ENCODE measurements around the gene SUMF2.
"Not testable (repeated sequence)": the region's sequence is repeated elsewhere in the genome, so short reads cannot be mapped to it uniquely, and the experiment has no call there.

Gene SUMF2

GRCh38 chr7:56105508-56105907 lies 41.4 kb downstream of the SUMF2 start:
- no peaks in the 10 kb centered on the region for H3K9me3 ChIP-seq (ENCODE audit: insufficient read depth, low read length)
- no peak for TF ChIP-seq EZH2phosphoT487 (conservative IDR thresholded peaks at IDR 0.05; ENCODE audit: low read length)
- peak overlapping the region; percentile 98 for H3K4me3 ChIP-seq (ENCODE audit: insufficient read depth, low read length, poor library complexity, severe bottlenecking)
- peak overlapping the region; percentile 90 for H3K9ac ChIP-seq (ENCODE audit: low read length)
- H3K79me2 ChIP-seq (ENCODE audit: insufficient read depth, low read length), result peaks cover 32% of the 10 kb centered on the region
- H3F3A ChIP-seq (ENCODE audit: insufficient read depth), result peaks cover 21% of the 10 kb centered on the region
- H2AFZ ChIP-seq (ENCODE audit: low read depth, low read length, severe bottlenecking), result no peak overlapping the region
- H3K27me3 ChIP-seq (ENCODE audit: low read length), result no peaks in the 10 kb centered on the region
- H3K4me2 ChIP-seq (ENCODE audit: low read depth, low read length, poor library complexity, severe bottlenecking), result peak overlapping the region; percentile 83
- H4K20me1 ChIP-seq (ENCODE audit: low read depth, low read length), result peaks cover 21% of the 10 kb centered on the region
- H3K9me2 ChIP-seq (replicated peaks; ENCODE audit: insufficient read depth, low read length), result no peaks in the 10 kb centered on the region
- peak overlapping the region; percentile 63 for H3K27ac ChIP-seq (ENCODE audit: low read depth, low read length)
- peaks cover 32% of the 10 kb centered on the region for H3K36me3 ChIP-seq (ENCODE audit: low read length)

GRCh38 chr7:56106108-56107073 lies 42.3 kb downstream of the SUMF2 start, which contains the start of gene CHCHD2:
CHCHD2 (minus strand) TSS chr7:56106476; CDS start chr7:56106413, 63 bp downstream.
- Histone ChIP-seq H3K27ac (ENCODE audit: low read depth, low read length) (peak within 1 kb of the TSS; percentile 63), H3K9me3 (ENCODE audit: insufficient read depth, low read length) (no peaks in the 10 kb centered on the region), H3K9me2 (replicated peaks; ENCODE audit: insufficient read depth, low read length) (no peaks in the 10 kb centered on the region), H3K4me3 (ENCODE audit: insufficient read depth, low read length, poor library complexity, severe bottlenecking) (peak within 1 kb of the TSS; percentile 98), H3F3A (ENCODE audit: insufficient read depth) (peaks cover 19% of the 10 kb centered on the region), H3K27me3 (ENCODE audit: low read length) (no peaks in the 10 kb centered on the region), H2AFZ (ENCODE audit: low read depth, low read length, severe bottlenecking) (peak within 1 kb of the TSS; percentile 76), H4K20me1 (ENCODE audit: low read depth, low read length) (peaks cover 17% of the 10 kb centered on the region), H3K36me3 (ENCODE audit: low read length) (peaks cover 23% of the 10 kb centered on the region), H3K4me2 (ENCODE audit: low read depth, low read length, poor library complexity, severe bottlenecking) (peak within 1 kb of the TSS; percentile 83), H3K9ac (ENCODE audit: low read length) (peak within 1 kb of the TSS; percentile 90), H3K79me2 (ENCODE audit: insufficient read depth, low read length) (peaks cover 32% of the 10 kb centered on the region)
- TF ChIP-seq EZH2phosphoT487 (conservative IDR thresholded peaks at IDR 0.05; ENCODE audit: low read length) (no peak), CTCF (IDR thresholded peaks at IDR 0.05; ENCODE audit: insufficient read depth, low read length, poor library complexity, severe bottlenecking) (no peak)

- Histone ChIP-seq H2AFZ (ENCODE audit: low read depth, low read length, severe bottlenecking) (no peak overlapping the region), H3K9ac (ENCODE audit: low read length) (no peak overlapping the region), H3K27me3 (ENCODE audit: low read length) (no peaks in the 10 kb centered on the region), H3K27ac (ENCODE audit: low read depth, low read length) (no peak overlapping the region), H3K36me3 (ENCODE audit: low read length) (peaks cover 10% of the 10 kb centered on the region), H3K9me3 (ENCODE audit: insufficient read depth, low read length) (no peaks in the 10 kb centered on the region), H3K79me2 (ENCODE audit: insufficient read depth, low read length) (peaks cover 32% of the 10 kb centered on the region), H3F3A (ENCODE audit: insufficient read depth) (0 out of 2 replicates have a peak, but pooled peaks cover 6% of the 10 kb centered on the region), H4K20me1 (ENCODE audit: low read depth, low read length) (peaks cover 14% of the 10 kb centered on the region), H3K4me2 (ENCODE audit: low read depth, low read length, poor library complexity, severe bottlenecking) (no peak overlapping the region), H3K4me3 (ENCODE audit: insufficient read depth, low read length, poor library complexity, severe bottlenecking) (no peak overlapping the region), H3K9me2 (replicated peaks; ENCODE audit: insufficient read depth, low read length) (no peaks in the 10 kb centered on the region)
- TF ChIP-seq CTCF (IDR thresholded peaks at IDR 0.05; ENCODE audit: insufficient read depth, low read length, poor library complexity, severe bottlenecking), result no peak
- TF ChIP-seq EZH2phosphoT487 (conservative IDR thresholded peaks at IDR 0.05; ENCODE audit: low read length), result no peak
Measured at GRCh38 chr7:56107954-56108258, 43.8 kb downstream of the SUMF2 start.

GRCh38 chr7:56110611-56111010 lies 46.5 kb downstream of the SUMF2 start:
- TF ChIP-seq CTCF (IDR thresholded peaks at IDR 0.05; ENCODE audit: insufficient read depth, low read length, poor library complexity, severe bottlenecking) (no peak), EZH2phosphoT487 (conservative IDR thresholded peaks at IDR 0.05; ENCODE audit: low read length) (no peak)
- H3K4me3 ChIP-seq (ENCODE audit: insufficient read depth, low read length, poor library complexity, severe bottlenecking), result no peak overlapping the region
- no peaks in the 10 kb centered on the region for H3K27me3 ChIP-seq (ENCODE audit: low read length)
- no peak overlapping the region for H3K9ac ChIP-seq (ENCODE audit: low read length)
- H3F3A ChIP-seq (ENCODE audit: insufficient read depth), result no peaks in the 10 kb centered on the region
- peak overlapping the region; percentile 12 for H2AFZ ChIP-seq (ENCODE audit: low read depth, low read length, severe bottlenecking)
- H3K9me2 ChIP-seq (replicated peaks; ENCODE audit: insufficient read depth, low read length), result no peaks in the 10 kb centered on the region
- peaks cover 6% of the 10 kb centered on the region for H3K79me2 ChIP-seq (ENCODE audit: insufficient read depth, low read length)
- H3K36me3 ChIP-seq (ENCODE audit: low read length), result no peaks in the 10 kb centered on the region
- H3K27ac ChIP-seq (ENCODE audit: low read depth, low read length), result no peak overlapping the region
- no peak overlapping the region for H3K4me2 ChIP-seq (ENCODE audit: low read depth, low read length, poor library complexity, severe bottlenecking)
- no peaks in the 10 kb centered on the region for H3K9me3 ChIP-seq (ENCODE audit: insufficient read depth, low read length)
- H4K20me1 ChIP-seq (ENCODE audit: low read depth, low read length), result no peaks in the 10 kb centered on the region

- not testable (repeated sequence) for H2AFZ ChIP-seq (ENCODE audit: low read depth, low read length, severe bottlenecking); H3K9ac ChIP-seq (ENCODE audit: low read length); H3F3A ChIP-seq (ENCODE audit: insufficient read depth); H3K36me3 ChIP-seq (ENCODE audit: low read length); H3K79me2 ChIP-seq (ENCODE audit: insufficient read depth, low read length); H3K27me3 ChIP-seq (ENCODE audit: low read length); H3K9me3 ChIP-seq (ENCODE audit: insufficient read depth, low read length); H3K4me3 ChIP-seq (ENCODE audit: insufficient read depth, low read length, poor library complexity, severe bottlenecking); H3K27ac ChIP-seq (ENCODE audit: low read depth, low read length); H4K20me1 ChIP-seq (ENCODE audit: low read depth, low read length); H3K9me2 ChIP-seq (replicated peaks; ENCODE audit: insufficient read depth, low read length); H3K4me2 ChIP-seq (ENCODE audit: low read depth, low read length, poor library complexity, severe bottlenecking)
Measured at GRCh38 chr7:56112244-56112643, 48.2 kb downstream of the SUMF2 start.
